ENCODE results near the gene IL18RAP.

IL18RAP gene

DNA sequence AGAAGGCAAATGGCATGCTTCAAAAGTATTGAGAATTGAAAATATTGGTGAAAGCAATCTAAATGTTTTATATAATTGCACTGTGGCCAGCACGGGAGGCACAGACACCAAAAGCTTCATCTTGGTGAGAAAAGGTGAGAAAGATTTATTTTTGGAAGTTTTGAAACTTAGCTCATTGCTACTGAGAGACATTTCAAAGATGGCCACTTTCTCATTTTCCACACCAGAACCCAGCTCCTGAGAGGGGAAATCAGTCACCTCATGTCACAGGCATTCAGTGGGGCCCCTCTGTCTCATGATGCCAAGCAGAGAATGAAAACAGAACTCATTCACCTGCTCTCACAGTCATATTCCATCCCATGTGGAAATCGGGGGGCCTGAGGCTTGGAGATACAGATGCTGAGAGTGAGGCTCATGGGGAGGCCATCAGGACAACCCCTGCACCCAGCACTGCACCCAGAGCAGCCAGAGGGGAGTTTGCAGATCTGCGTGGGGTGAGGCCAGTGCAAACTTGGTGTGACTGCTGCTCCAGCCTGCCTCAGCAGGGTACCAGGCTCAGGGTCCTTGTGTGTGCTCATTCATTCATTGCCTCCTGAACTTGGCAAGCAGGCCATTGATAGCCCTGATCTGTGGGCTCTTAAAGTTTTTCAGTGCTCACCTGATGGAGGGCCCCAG, 36.0 kb upstream of the IL18RAP start:
- no peak for TF ChIP-seq FOXP2 (optimal IDR thresholded peaks at IDR 0.05; ENCODE audit: borderline replicate concordance, extremely low read depth, extremely low read length, insufficient read depth)
- TF ChIP-seq POLR2AphosphoS5 (IDR thresholded peaks at IDR 0.05; ENCODE audit: low read depth, low read length), result no peak
- TF ChIP-seq, protein P1, sequence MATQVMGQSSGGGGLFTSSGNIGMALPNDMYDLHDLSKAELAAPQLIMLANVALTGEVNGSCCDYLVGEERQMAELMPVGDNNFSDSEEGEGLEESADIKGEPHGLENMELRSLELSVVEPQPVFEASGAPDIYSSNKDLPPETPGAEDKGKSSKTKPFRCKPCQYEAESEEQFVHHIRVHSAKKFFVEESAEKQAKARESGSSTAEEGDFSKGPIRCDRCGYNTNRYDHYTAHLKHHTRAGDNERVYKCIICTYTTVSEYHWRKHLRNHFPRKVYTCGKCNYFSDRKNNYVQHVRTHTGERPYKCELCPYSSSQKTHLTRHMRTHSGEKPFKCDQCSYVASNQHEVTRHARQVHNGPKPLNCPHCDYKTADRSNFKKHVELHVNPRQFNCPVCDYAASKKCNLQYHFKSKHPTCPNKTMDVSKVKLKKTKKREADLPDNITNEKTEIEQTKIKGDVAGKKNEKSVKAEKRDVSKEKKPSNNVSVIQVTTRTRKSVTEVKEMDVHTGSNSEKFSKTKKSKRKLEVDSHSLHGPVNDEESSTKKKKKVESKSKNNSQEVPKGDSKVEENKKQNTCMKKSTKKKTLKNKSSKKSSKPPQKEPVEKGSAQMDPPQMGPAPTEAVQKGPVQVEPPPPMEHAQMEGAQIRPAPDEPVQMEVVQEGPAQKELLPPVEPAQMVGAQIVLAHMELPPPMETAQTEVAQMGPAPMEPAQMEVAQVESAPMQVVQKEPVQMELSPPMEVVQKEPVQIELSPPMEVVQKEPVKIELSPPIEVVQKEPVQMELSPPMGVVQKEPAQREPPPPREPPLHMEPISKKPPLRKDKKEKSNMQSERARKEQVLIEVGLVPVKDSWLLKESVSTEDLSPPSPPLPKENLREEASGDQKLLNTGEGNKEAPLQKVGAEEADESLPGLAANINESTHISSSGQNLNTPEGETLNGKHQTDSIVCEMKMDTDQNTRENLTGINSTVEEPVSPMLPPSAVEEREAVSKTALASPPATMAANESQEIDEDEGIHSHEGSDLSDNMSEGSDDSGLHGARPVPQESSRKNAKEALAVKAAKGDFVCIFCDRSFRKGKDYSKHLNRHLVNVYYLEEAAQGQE (IDR thresholded peaks at IDR 0.05; ENCODE audit: insufficient read depth in 1 of 2, low read depth in 2 of 2, low read length in 2 of 2), result no peak
- no peak for TF ChIP-seq SIN3A (IDR thresholded peaks at IDR 0.05; ENCODE audit: borderline replicate concordance, insufficient read depth, low read length)
- TF ChIP-seq TAF1 (IDR thresholded peaks at IDR 0.05; ENCODE audit: borderline replicate concordance, insufficient read depth, low read length), result no peak

DNA sequence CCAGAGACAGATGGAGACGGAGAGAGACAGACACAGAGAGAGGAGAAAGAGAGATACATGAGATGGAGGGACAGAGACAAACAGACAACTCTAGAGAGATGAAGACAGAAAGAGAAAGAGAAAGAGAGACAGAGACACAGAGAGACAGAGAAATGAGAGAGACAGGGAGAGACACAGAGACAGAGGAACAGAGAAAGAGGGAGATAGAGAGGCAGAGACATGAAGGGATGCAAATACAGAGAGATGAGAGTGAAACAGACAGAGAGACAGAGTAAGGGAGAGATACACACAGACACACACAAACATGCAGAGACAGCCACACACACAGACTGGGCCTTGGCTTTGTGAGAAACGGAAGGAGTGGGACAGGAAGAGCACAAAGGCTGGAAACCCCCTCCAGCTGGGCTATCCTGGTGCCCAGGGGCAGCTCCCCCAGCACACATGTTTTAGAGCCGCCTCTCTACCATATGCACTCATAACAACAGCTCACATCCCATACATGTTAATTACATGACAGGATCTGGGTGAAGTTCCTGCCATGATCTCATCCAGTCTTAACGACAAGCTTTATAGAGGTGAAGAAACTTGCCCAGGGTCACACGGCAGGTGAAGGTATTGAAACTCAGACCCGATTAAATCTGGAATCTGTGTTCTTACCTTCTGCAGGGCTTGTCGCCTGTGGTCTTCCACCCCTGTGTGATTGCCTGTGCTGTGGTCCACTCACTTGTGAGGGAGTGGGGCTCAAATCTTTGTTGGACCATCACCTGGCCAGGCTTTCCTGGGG, 35.0 kb upstream of the IL18RAP start:
- TF ChIP-seq SIN3A (IDR thresholded peaks at IDR 0.05; ENCODE audit: borderline replicate concordance, insufficient read depth, low read length) (no peak), FOXP2 (optimal IDR thresholded peaks at IDR 0.05; ENCODE audit: borderline replicate concordance, extremely low read depth, extremely low read length, insufficient read depth) (no peak), POLR2AphosphoS5 (IDR thresholded peaks at IDR 0.05; ENCODE audit: low read depth, low read length) (no peak), TAF1 (IDR thresholded peaks at IDR 0.05; ENCODE audit: borderline replicate concordance, insufficient read depth, low read length) (no peak)
- TF ChIP-seq, protein P1 (IDR thresholded peaks at IDR 0.05; ENCODE audit: insufficient read depth in 1 of 2, low read depth in 2 of 2, low read length in 2 of 2), result no peak

DNA sequence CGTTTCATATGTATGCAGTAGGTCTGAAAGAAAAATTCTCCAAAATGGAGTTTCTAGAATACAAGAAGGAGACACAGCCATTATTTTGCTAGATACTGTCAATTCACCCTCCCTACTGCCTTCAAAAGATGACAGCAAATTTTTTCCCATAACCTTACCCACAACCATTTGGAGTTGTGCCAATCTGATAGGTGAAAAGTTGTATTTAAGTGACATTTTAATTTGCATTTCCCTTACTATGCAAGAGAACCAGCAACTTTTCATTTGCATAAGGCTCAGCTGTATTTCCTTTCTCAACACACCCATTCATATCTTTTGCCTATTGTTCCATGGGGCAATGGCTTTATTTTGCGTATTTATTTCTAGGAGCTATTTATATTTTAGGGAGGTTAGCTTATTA, 31.4 kb upstream of the IL18RAP start:
- TF ChIP-seq, protein P1 (IDR thresholded peaks at IDR 0.05; ENCODE audit: insufficient read depth in 1 of 2, low read depth in 2 of 2, low read length in 2 of 2), result no peak
- TF ChIP-seq TAF1 (IDR thresholded peaks at IDR 0.05; ENCODE audit: borderline replicate concordance, insufficient read depth, low read length) (no peak), POLR2AphosphoS5 (IDR thresholded peaks at IDR 0.05; ENCODE audit: low read depth, low read length) (no peak), FOXP2 (optimal IDR thresholded peaks at IDR 0.05; ENCODE audit: borderline replicate concordance, extremely low read depth, extremely low read length, insufficient read depth) (no peak), SIN3A (IDR thresholded peaks at IDR 0.05; ENCODE audit: borderline replicate concordance, insufficient read depth, low read length) (no peak)

DNA sequence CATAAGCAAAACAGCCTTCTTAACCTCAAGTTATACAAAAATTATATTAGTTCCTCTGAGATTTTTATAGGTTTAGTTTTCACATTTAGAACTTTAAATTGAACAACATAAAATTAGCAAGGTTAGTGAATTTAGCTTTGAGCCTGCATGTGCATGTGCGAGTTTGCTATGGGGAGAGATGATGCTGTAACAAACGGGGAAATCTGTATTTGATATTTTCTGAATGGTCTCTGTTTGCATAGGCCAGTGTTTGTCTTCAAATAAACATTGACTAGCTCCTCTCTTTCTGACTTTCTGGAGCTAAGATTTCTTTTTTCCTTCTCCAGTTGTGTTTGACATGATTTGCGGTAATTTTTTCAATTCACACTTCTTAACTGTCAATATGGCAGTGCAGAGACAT, 30.9 kb upstream of the IL18RAP start:
- TF ChIP-seq TAF1 (IDR thresholded peaks at IDR 0.05; ENCODE audit: borderline replicate concordance, insufficient read depth, low read length), result no peak
- TF ChIP-seq SIN3A (IDR thresholded peaks at IDR 0.05; ENCODE audit: borderline replicate concordance, insufficient read depth, low read length), result no peak
- TF ChIP-seq FOXP2 (optimal IDR thresholded peaks at IDR 0.05; ENCODE audit: borderline replicate concordance, extremely low read depth, extremely low read length, insufficient read depth), result no peak
- no peak for TF ChIP-seq POLR2AphosphoS5 (IDR thresholded peaks at IDR 0.05; ENCODE audit: low read depth, low read length)

DNA sequence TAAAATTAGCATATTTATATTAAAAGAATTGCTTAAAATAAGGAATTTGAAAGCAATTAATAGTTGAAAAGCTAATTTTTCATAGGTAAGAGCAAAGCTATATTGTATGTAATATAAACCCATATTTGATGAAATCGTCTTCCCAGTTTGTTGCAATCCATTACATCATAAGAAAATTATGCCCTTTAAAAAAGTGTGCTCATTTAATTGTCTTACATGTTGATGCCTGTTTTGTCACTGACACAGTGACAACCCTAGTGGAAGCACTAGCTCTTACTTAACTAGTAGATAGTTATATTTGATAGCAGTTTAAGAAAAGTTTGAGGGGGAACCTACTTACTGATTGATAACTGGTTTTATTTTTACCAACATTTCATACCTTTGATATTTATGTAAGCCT, 30.0 kb upstream of the IL18RAP start:
- TF ChIP-seq FOXP2 (optimal IDR thresholded peaks at IDR 0.05; ENCODE audit: borderline replicate concordance, extremely low read depth, extremely low read length, insufficient read depth) (no peak), POLR2AphosphoS5 (IDR thresholded peaks at IDR 0.05; ENCODE audit: low read depth, low read length) (no peak), SIN3A (IDR thresholded peaks at IDR 0.05; ENCODE audit: borderline replicate concordance, insufficient read depth, low read length) (no peak)
- TF ChIP-seq, protein P1 (IDR thresholded peaks at IDR 0.05; ENCODE audit: insufficient read depth in 1 of 2, low read depth in 2 of 2, low read length in 2 of 2), result no peak

Measured in PFSK-1 (cell line).